ENCODE measurements around the gene ZNF652.
"Not testable (repeated sequence)": the region's sequence is repeated elsewhere in the genome, so short reads cannot be mapped to it uniquely, and the experiment has no call there.

The ZNF652 gene

DNA sequence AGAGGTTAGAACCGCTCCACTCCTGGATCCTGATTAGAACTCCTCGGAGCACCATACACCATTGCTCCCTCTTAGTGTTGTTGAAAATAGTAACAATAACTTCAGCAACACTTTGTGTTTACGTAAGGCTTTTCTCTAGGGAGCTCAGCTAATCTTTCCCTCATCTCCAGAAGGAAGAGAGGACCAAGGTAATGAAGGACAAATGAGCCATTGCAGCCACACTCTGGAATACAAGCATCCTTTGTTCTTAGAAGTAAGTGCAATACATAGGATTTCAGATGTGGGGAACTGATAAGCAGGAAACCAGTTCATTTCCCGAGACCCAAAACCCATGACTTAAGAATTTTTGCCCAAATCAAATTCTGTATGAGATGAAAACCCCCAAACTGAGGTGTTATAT lies 22.9 kb upstream of the ZNF652 start:
- no peak for DNase-seq

DNA sequence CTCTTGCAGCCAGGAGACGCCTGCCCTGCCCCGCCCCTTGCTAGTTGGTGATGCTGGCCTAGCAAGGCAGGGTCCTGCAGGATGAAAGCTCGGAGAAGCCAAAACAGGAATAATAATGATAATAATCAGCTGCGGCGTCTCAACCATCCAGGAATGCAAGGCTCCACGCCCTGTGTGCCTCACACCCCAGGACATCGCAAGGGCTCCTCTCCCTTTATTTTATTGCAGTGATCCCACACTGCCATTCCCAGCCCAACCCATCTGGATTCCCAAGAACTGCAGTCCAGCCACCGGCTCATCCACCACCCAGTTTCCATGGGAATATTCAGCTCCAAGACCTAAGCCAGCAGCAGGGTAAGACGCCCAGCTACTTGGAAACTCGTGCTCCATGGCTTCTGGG lies 21.0 kb upstream of the ZNF652 start:
- no peak for DNase-seq

DNA sequence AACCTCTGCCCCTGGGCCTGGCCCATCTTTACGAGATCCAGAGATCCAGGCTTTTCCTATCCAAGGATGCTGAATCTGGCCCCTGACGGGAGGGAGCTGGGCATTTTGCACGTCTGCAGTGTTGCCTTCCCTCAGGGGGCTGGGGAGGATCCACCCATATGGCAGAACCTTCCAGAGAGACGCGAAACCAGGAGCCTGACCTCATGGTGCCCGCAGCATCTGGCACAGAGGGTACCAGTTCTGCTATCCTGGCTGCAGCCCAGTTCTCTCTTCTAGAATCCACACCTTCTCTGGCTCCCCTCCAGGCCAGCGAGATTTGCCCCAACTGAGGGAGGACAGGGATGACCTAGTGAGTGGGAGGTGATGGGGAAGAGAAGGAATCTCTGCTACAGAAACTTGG lies 20.5 kb upstream of the ZNF652 start:
- DNase-seq: no peak

DNA sequence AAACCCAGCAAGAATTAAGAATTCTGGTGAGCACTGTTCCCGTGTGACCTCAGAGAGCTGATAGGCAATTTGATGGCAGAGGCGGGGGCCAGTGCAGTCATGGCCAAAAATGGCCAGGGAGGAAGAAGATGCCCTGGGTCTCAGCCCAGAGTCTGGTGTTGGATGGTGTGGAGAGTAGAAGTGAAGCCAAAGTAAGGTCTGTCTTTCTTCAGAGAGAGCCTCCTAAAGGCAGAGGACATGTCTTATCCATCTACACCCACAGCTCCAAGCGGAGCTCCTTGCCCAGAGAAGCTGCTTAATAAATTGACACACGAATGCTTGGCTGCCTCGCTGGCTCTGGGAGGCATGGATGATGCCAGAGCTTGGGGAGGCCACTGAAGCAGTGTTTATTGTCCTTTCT lies 19.7 kb upstream of the ZNF652 start:
- no peak for DNase-seq

DNA sequence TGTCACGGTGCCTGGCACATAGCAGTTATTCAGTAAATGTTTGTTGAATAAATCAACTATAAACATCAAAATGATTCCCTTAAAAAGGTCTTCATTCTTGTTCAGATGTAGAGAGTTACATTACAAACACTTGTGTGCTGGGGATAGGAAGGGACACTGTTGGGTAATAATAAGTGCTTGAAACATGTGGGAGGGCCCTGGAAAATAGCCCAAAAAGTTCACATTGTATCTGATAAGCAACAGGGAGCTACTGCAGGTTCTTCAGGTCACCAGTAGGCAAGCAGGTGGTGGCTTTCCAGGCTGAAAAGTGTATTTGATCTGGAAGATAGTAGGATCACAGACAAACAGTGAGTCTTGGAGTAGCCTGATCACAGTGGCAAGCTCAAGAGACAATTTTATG lies 19.0 kb upstream of the ZNF652 start:
- DNase-seq: no peak

DNA sequence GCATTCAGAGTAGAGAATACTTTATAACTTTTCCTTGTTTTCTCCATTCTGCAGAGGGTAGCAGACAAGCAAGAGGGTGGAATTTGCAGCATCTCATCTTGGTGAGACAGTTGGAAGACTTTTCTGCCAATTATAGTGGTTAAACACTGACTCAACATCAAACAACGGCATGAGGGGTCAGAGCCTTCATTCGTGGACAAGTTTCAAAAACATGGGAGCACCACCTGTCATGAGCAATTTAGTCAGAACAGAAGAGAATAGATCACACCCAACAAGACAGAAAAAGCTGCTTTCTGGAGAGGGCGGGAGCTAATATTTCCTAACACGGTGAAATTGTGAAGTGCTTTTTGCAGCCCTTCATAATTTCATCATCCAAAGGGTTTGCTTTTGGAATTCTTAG lies 17.9 kb upstream of the ZNF652 start:
- no peak for DNase-seq

DNA sequence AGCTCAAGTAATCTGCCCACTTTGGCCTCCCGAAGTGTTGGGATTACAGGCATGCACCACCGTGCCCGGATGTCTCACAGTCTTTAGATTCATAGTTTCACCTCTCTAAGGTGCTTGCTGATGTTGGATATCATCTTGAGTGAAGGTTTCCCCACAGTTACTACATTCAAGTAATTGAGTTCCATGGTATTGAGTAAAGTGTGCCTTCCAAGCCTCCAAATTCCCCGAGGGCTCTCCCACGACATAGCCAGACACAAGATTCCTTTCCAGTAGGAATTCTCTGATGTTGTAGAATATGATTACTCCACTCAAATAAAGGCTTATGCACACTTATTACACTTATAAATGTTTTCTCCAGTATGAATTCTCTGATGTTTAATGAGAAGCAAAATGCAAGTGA lies 16.3 kb upstream of the ZNF652 start:
- DNase-seq: no peak

DNA sequence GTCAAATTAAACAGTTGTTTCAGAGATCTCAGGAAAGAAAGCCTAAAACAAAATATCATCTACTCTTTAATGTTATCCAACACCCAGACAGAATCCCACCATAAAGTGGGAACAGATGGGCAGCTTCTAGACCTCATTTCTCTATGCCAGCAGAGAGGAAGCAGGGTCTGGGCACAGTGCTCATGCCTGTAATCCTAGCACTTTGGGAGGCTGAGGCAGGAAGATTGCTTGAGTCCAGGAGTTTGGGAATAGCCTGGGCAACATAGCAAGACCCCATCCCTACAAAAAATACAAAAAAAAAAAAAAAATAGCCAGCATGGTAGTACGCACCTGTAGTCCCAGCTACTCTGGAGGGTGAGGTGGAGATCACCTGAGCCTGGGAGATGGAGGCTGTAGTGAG lies 13.5 kb upstream of the ZNF652 start:
- no peak for DNase-seq

DNA sequence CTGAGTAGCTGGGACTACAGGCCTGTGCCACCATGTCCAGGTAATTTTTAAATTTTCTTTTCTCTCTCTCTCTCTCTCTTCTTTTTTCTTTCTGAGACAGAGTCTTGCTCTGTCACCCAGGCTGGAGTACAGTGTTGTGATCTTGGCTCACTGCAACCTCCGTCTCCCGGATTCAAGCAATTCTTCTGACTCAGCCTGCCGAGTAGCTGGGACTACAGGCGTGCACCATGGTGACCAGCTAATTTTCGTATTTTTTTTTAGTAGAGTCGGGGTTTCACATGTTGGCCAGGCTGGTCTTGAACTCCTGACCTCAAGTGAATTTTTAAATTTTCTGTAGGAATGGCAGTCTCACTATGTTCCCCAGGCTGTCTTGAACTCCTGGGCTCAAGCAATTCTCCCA lies 11.1 kb upstream of the ZNF652 start:
- DNase-seq: no peak

DNA sequence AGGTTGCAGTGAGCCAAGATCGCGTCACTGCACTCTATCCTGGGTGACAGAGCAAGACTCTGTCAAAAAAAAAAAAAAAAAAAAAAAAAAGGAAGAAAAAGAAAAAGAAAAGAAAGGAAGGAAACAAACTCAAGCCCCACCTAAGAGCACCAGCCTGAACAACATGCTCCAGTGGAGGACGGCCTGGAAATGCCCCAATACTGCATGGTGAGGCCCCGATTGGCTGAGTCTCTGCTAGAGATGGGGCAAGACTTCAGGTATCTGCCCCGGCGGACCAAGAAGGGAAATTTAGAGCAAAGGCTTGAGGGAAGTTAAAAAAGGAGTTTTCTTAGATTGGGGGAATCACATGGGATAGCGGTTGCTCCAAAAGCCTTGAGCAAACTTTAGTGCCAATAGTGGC lies 10.4 kb upstream of the ZNF652 start:
- no peak for DNase-seq

DNA sequence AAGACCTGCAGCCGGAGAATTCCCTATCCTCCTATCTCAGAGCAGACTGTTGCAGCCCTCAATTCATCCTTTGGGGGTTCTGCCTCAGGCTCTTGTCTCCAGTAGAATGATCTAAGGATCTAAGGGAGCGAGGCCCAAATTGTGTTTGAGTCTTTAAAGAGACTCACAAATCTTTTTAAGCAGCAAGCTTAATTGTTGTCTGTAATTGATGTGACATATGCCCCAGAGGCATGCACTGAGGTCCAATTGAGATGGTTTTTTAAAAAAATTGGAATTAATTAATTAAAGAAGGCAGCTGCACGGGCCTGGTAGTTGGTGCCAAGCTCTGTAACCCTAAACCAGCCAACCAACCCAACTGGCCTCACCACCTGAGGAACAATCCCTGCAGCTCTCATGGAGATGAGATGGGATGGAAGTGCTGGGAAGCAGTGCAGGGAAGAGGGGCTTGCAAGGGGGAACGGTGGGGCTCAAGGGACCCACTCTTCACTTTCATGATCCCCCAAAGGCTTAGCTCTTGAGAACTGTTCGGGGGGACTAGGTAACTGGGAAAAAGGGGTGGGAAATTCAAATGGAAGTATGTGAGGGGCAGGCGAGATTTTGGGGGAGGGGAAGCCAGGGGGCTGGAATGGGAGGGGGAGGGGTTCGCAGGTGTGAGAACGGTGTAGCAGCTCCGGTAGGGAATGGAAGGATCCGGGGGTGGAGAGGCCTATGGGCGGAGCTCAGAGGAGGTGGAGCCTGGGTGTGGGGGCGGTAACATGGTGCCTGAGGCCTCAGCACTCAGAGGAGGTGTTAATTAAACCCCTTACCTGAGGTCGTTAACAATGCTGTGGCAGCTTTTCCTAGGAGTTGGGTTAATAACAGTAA lies 9.2 kb upstream of the ZNF652 start:
- DNase-seq: peak in 2 of 3 experiments; percentile 61 to 78

DNA sequence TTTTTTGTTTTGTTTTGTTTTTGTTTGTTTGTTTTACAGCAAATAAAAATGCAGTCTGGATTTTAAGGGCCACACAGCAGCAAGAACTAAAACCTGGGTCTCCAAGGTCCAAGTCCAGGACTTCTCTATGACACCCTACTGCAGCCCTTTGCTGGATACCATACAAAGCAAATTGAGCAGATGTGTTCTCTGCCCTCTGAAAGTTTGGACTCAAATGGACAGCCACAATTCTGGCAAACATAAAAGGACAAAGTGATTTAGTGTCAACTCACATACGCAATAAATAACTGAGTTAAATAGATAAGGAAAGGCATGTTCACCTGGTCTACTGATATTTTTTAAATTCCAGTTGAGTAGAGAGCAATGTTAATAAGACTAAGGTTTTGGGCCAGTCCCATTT lies 7.7 kb upstream of the ZNF652 start:
- no peak for DNase-seq

DNA sequence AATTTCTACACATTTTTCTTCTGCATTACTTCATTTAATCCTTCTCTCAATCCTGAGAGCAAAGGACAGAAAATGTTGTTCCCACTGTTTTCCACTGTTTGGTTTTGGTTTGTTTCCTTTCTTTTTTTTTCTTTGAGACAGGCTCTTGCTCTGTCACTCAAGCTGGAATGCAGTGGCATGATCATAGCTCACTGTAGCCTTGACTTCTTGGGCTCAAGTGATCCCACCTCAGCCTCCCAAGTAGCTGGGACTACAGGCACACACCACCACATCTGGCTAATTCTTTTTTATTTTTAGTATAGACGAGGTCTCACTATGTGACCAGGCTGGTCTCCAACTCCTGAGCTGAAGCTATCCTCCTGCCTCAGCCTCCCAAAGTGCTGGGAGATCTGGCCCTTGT lies 7.0 kb upstream of the ZNF652 start:
- no peak for DNase-seq

DNA sequence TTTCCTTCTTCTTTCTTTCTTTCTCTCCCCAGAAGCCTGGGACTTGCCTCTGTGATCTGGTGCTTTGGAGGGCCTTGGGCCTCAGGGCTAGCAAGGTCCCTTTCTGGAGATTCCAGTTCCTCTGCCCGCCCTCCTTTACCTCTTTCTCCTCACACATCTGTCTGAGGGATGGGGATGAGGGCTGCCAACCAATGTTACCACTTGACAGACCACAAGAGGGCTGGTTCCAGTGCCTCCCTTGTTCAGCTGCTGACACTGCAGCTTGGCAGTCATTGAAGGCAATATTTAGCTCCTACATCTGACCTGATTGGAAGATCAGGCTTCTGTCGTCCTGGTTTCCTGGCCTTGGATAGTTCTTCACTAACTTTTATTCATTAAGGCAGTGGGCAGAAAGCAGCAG lies 3.6 kb upstream of the ZNF652 start:
- peak in 2 of 3 experiments; percentile 8 to 57 for DNase-seq

DNA sequence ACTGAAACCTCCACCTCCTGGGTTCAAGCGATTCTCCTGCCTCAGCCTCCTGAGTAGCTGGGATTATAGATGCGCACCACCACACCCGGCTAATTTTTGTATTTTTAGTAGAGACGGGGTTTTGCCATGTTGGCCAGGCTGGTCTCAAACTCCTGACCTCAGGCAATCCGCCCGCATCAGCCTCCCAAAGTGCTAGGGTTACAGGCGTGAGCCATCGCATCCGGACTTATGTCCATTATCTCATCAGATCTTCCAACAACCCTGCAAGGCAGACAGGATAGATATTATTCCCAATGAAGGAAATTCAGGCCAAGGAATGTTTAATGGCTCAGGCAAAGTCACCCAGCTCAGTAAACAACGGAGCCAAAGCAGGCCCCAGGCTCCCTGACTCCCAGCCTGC lies 3.1 kb upstream of the ZNF652 start:
- DNase-seq: not testable (repeated sequence)

DNA sequence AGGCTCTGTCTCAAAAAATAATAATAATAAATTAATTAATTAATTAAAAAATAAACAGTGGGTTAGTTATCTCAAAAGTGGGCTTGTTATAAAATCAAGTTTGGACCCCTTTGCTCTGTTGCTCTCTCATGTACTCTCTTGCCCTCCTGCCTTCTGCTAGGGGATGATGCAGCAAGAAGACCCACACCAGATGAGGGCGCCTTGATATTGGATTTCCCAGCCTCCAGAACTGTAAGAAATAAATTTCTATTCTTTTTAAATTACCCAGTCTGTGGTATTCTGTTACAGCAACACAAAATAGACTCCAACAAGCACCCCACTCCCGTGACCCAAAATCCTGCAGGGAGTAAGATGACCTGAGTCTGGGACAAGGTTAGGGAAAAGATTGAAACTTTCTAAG lies 2.1 kb upstream of the ZNF652 start:
- DNase-seq: no peak

DNA sequence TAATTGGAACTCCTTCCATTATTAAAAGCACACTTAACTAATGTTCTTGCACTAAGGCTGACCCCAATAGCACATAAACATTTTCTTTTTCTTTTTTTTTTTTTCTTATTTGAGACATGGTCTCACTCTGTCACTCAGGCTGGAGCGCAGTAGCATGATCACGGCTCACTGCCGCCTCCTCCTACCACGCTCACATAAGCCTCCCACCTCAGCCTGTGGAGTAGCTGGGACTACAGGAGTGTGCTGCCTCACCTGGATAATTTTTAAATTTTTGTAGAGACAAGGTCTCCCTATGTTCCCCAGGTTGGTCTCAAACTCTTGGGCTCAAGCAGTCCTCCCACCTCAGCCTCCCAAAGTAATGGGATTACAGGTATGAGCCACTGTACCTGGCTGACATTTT lies 1.2 kb upstream of the ZNF652 start:
- DNase-seq: no peak

DNA sequence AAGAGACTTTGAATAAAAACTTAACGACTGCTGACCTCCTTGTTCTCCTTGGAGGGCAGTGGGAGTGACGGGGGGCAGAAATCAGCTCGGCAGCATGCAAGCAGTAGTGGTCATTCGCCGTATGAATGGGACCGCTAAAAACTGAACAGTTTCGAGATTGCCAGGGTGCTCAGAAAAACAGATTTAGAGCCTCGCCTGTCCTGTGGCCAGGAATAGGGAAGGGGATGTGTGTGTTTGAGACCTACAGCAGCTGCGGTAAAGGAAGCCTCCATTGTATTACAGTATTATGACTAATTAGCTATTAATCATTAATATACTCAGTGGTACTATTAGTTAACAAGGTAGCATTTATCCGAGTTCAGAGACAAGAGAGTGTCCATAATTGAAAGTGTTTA lies 670 bp upstream of the ZNF652 start:
- DNase-seq: no peak

DNA sequence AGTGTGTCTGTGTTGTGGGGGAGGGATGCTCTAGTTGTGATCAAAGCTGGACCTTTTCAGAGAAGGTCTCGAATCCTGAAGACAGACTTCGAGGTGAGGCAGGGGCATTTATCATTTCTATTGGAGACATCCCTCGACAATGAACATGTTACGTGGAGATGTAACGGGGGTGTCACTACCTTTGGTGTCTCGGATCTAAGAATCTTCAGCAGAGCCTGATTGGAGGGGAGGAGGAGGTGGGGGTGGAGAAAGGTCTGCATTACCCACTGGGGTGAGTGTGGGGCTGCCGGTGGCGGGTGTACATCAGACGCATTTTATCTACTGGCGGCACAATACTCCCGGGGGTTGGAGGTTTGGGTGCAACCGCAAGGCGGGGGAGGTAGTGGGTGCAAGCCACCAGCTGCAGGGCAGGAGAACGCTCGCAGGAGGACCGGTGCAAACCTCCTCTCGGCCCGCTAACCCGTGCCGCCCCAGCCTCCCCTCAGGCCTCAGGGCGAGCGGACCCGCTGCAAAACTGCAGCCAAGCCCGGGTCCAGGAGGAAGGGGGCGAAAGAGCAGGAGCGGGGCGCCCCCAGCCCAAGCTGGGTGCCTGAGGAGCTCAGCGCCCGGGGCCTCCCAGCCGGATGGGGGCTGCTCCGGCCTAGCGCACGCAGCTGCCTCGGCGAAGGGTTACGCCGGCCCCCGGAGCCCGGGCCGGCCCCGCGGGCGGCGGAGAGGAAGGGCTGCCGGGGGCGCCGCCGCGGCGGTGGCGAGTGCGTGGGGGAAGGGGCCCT lies 735 bp downstream of the ZNF652 start:
- DNase-seq: peak; percentile 55 to 79 (median 78)

DNA sequence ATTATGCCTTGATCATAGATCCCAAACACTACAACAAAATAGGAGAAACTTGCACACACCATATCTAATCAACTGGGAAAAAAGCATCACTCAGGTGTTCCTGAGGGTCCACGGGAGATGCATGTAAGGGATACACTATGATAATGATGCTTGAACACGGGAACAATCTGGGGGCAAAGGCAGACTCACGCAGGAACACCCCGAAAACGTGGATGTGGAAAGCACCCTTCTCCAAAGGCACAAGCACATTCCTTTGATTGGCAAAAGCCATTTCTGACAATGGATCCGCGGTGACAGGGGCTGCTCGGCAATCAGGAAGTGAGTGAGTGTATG lies 1.3 kb downstream of the ZNF652 start:
- no peak for DNase-seq

DNA sequence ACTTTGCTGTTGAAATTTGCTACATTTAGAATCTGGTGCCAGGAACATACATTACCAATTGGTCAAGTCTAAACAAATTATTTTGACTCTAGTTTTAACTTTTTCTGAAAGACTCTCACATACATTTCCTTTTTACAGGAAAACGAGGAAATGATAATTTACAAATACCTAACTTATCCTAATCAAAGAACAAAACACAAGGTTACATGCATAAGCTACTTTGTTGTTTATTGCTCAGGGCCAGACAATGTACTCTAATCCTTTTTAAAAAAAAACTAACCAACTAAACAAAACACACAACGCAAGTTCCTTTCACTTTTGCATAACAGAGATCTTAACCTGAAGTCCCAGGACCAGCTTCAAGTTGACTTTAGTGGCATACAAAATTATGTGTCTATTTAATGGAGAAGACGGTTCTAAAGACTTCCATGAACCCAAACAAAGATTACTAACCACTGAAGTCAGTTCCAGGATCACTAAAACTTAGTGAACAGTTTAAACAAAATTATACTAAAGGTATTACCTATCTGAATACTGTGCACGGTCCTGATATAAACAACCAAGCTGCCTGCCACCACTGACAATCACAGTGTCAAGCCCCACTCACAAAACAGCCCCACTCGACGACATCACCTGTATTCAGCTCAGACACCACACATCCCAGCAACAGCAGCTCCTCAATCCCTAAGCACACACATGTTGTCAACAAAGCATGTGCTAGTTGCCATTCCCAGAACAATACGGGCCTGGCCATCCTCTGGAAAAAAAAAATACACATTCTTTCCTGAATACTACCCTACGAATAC lies 1.9 kb downstream of the ZNF652 start:
- peak in 1 of 3 experiments; percentile 50 for DNase-seq

DNA sequence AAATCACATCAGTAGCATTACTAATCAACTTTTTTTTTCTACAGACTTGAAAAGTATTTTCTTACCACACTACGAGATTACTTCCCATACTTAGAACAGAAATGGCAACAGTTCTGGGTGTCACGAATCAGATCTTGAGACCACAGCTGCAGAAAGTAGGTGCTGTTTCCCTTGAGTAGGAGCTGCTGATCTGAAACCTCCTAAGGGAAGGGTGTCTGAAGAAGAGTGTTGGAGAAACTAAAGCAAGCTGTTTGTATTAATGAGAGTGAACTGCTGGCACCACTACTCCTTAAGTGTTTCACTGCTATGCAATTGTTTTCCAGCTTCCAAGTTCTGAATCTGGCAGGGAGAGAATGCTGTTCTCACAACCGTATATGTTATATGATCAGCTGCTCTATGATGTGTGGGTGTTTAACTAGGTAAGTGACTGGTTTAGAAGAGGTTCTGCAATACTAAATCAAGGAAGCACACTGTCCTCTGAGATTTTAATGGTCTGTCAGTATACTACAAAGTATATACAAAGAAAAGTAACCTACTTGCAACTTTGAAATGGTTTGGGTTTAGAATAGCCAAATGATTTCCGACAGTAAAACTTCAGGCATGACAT lies 3.3 kb downstream of the ZNF652 start:
- no peak for DNase-seq

DNA sequence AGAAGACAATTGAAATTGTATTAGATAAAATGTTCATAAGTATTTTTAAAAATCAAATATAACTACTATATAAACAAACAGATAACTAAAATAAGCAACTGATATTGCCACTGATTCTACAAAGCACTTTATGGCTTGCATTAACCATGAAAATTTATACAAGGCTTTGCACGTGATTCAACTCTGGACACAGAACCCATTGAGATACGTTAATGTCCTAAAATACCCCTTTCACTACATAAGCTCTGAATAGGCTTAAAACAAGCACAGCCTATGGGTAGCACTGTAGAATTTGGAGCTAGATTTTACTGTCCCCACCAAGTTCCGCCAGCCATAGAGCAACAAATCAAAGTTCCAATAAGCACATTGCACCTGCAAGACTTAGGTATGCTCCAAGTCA lies 4.5 kb downstream of the ZNF652 start:
- no peak for DNase-seq

Measured in NCI-H1417 (cell line).